ENCODE data around the gene GET4. TPM values are rescaled to one million over a fixed set of nuclear protein-coding genes. Genes with fewer than 3 reads are reported as not detected.

GET4 gene
- total and polyA plus RNA-seq, 2 of the 13 experiments (the other 11 are each of a cell fraction or from before 2014, with no cell fraction given): 28.2 to 35.2 TPM

GRCh38 chr7:830069-830468 is 46.3 kb upstream of the GET4 start:
- no peak overlapping the region for H3K9ac ChIP-seq (ENCODE audit: insufficient read depth, low read depth, low read length)
- no peak overlapping the region for H3K27ac ChIP-seq (ENCODE audit: extremely low read length, insufficient read depth, low read length)
- peaks cover 79% of the 10 kb centered on the region for H3K79me2 ChIP-seq (ENCODE audit: insufficient read depth, low read length)
- H3K4me2 ChIP-seq (ENCODE audit: low read depth, low read length): no peak overlapping the region
- no peak overlapping the region for H2AFZ ChIP-seq (ENCODE audit: low read length)
- FAIRE-seq (no peak), DNase-seq (ENCODE audit: low spot score) (no peak), ATAC-seq (no peak)
- no peaks in the 10 kb centered on the region for H3K27me3 ChIP-seq (ENCODE audit: control insufficient read depth in 1 of 2, insufficient read depth in 2 of 2, low read length in 2 of 2)
- peaks cover 2 to 12% of the 10 kb centered on the region in 2 experiments; a peak in 4 of 5 replicates for H3K36me3 ChIP-seq (replicated peaks in 1 of 2; ENCODE audit: control insufficient read depth in 1 of 2, insufficient read depth in 2 of 2, low read length in 2 of 2)
- no TSS peak for BruUV-seq (replicated peaks)
- ChIA-PET POLR2A (no interaction called here), CTCF (ENCODE audit: low intra/inter-chr PET ratio, low total read pairs) (no interaction called here)
- H3K4me1 ChIP-seq (ENCODE audit: insufficient read depth, low read length): peaks cover 15% of the 10 kb centered on the region
- 87% methylated on average over 11 of the region's 12 CpGs for WGBS (ENCODE audit: low lambda C conversion rate)
- intact Hi-C loops (cut with micrococcal nuclease; ENCODE audit: unreplicated experiment) (no loop called here), in situ Hi-C loops (cut with HindIII; ENCODE audit: extremely low pct_ligation_motif_present, low pct_unique_long_range_greater_than_20kb) (no loop called here)
- no peaks in the 10 kb centered on the region for H3K9me3 ChIP-seq (ENCODE audit: low read length)
- H3K4me3 ChIP-seq (replicated peaks in 1 of 3; ENCODE audit: insufficient read depth in 1 of 3, low read depth in 2 of 3, low read length in 3 of 3): no peak overlapping the region
- TF ChIP-seq ZFYVE20 (CRISPR knock-in tag; IDR thresholded peaks at IDR 0.05; ENCODE audit: borderline replicate concordance, low read depth) (no peak), AKAP8 (CRISPR knock-in tag; IDR thresholded peaks at IDR 0.05) (no peak), CEBPZ (IDR thresholded peaks at IDR 0.05; ENCODE audit: low read length) (no peak), ZNF414 (CRISPR knock-in tag; IDR thresholded peaks at IDR 0.05) (no peak), HNRNPLL (IDR thresholded peaks at IDR 0.05; ENCODE audit: low read depth, low read length, poor library complexity, severe bottlenecking) (no peak), ZSCAN21 (CRISPR knock-in tag; IDR thresholded peaks at IDR 0.05; ENCODE audit: borderline replicate concordance) (no peak), HMG20B (CRISPR knock-in tag; conservative IDR thresholded peaks at IDR 0.05) (no peak), FOXM1 (CRISPR knock-in tag; IDR thresholded peaks at IDR 0.05) (no peak), ZNF124 (CRISPR knock-in tag; IDR thresholded peaks at IDR 0.05) (no peak), IKZF1 (IDR thresholded peaks at IDR 0.05) (no peak), ATF7-NPFF (CRISPR knock-in tag; IDR thresholded peaks at IDR 0.05; ENCODE audit: low read depth) (no peak), BRCA1 (CRISPR knock-in tag; IDR thresholded peaks at IDR 0.05) (no peak), CHCHD3 (CRISPR knock-in tag; IDR thresholded peaks at IDR 0.05) (no peak), NKX3-1 (CRISPR knock-in tag; IDR thresholded peaks at IDR 0.05) (no peak), ZNF841 (CRISPR knock-in tag; IDR thresholded peaks at IDR 0.05; ENCODE audit: borderline replicate concordance) (no peak)
- H4K20me1 ChIP-seq (ENCODE audit: insufficient read depth, low read length): 0 out of 2 replicates have a peak, but pooled peaks cover 11% of the 10 kb centered on the region

Measured in HepG2 (cell line).